Cardiac muscle cell (in vitro differentiated cells and primary cell): ENCODE results near the gene SIGLEC12. TPM values are rescaled to one million over a fixed set of nuclear protein-coding genes. Genes with fewer than 3 reads are reported as not detected.
A peak's percentile ranks its signal among the peaks of the same experiment; 100 is the strongest.

ENCODE experiments used
- DNase-seq, 2 donors: peaks; one replicate each; pipeline versions ENCODE4 v3.0.0 to v3.0.0-alpha.2; 2010 to 2017; ENCODE audit warnings: low read depth in 1 of 2, low spot score in 1 of 2
- H3K27ac ChIP-seq: fragments of 200-600 bp; sonication (generic); 2 replicates; pipeline ENCODE4 v1.5.1; 2016
- H3K27me3 ChIP-seq: fragments of 200-600 bp; sonication (generic); 2 replicates; pipeline ENCODE4 v1.6.0; 2016; ENCODE audit warnings: control low read depth
- H3K36me3 ChIP-seq: fragments of 200-600 bp; sonication (generic); 2 replicates; pipeline ENCODE4 v1.5.1; 2016; ENCODE audit warnings: control low read depth
- H3K4me1 ChIP-seq: fragments of 200-600 bp; sonication (generic); 2 replicates; pipeline ENCODE4 v1.8.1; 2017; ENCODE audit warnings: low read depth, mild to moderate bottlenecking, mixed run types
- H3K4me3 ChIP-seq: fragments of 200-600 bp; sonication (generic); 2 replicates; pipeline ENCODE4 v1.5.1; 2016; ENCODE audit warnings: mild to moderate bottlenecking
- H3K9me3 ChIP-seq: fragments of 200-600 bp; sonication (generic); 2 replicates; pipeline ENCODE4 v1.5.1; 2017; ENCODE audit warnings: low read depth, mild to moderate bottlenecking, control low read depth
- polyA plus RNA-seq: library from polyadenylated mRNA; unstranded; fragments of >200 nt; fragmentation: Nextera tagmentation; extraction: Ambion mirVana; gene quantifications from 2 replicates; pipeline ENCODE4 v1.2.1, GENCODE V29; 2016
- total RNA-seq: library from RNA; depleted of rRNA; stranded (reverse); fragments of >200 nt; gene quantifications from 2 replicates; pipeline ENCODE4 v1.2.3, GENCODE V29; 2016
- TF ChIP-seq, protein P1 (sequence below): IDR thresholded peaks from 2 replicates; pipeline ENCODE4 v1.5.1; 2012; ENCODE audit warnings: low read depth, mild to moderate bottlenecking, low read length

Gene SIGLEC12
- total and polyA plus RNA-seq, 2 experiments from 2014 or later: not detected

DNA sequence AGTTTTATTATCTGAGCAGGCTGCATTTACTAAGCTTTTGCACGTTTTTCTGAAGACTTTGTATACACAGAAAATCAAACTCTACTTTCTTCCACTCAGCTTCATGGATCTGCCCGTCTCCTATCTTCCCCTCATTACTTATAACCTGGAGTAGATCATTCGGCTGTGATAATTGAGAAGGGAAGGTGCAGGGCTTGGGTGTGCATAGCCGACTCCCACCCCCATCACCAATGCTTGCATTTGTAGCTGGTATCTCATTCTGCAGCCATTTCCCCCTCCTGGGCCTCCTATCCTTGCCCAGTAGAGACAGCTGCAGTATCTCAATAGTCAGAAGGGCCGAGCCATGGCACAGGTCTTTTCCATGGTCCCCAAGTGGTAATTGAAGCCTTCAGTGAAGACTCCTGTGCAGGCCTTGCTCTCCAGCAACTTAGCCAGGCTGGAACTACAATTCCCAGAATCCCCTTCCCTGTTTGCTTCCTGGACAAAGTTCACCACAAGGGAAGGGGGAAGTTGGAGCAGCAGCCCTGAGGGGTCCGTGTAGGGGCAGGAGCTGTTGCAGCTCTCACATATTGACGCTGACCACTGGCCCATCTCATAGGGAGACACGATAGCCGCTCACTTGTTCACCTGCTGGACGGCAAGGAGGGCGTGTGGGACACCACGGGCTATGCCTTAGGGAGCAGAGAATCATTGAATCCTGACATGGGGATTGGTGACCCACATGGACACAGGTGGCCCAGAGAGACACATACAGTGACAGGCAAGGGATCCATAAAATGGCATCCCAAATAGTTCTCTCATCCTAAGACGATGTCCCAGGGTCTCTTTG, 41.2 kb downstream of the SIGLEC12 start:
- no peak overlapping the region for H3K27ac ChIP-seq
- H3K27me3 ChIP-seq: no peaks in the 10 kb centered on the region
- TF ChIP-seq, protein P1, sequence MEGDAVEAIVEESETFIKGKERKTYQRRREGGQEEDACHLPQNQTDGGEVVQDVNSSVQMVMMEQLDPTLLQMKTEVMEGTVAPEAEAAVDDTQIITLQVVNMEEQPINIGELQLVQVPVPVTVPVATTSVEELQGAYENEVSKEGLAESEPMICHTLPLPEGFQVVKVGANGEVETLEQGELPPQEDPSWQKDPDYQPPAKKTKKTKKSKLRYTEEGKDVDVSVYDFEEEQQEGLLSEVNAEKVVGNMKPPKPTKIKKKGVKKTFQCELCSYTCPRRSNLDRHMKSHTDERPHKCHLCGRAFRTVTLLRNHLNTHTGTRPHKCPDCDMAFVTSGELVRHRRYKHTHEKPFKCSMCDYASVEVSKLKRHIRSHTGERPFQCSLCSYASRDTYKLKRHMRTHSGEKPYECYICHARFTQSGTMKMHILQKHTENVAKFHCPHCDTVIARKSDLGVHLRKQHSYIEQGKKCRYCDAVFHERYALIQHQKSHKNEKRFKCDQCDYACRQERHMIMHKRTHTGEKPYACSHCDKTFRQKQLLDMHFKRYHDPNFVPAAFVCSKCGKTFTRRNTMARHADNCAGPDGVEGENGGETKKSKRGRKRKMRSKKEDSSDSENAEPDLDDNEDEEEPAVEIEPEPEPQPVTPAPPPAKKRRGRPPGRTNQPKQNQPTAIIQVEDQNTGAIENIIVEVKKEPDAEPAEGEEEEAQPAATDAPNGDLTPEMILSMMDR: no peak
- no peaks in the 10 kb centered on the region for H3K4me1 ChIP-seq
- no peaks in the 10 kb centered on the region for H3K36me3 ChIP-seq
- peak in 1 of 2 donors; percentile 30 for DNase-seq
- no peak overlapping the region for H3K4me3 ChIP-seq
- H3K9me3 ChIP-seq: no peaks in the 10 kb centered on the region

DNA sequence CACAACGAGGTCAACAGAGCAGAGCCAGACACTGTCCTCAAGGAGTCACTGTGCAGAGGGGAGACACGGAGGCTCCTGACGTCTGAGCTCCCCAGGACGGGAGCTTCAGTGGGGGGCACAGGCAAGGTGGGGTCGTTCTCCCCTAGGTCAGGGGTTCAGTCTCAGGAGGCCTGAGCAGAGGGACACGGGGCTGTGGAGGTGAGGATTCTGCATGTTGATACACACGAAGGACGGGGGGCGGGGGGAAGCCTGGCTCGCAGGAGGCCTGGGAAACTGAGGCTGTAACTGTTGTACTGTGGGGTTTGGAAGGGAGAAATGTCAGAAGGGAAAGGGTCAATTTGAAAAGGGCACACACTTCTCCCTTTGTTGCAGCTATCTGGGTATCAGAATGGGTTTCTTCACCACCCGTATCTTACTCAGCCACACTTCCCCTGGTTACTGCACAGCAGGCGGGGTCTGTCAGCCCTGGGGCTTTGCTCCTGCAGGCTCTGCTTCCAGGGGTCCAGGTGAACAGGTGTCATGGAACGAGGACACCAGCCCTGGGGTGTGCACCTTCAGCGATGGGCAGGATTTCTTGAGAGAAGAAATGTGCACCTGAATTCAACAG, 42.6 kb downstream of the SIGLEC12 start:
- H3K4me1 ChIP-seq: no peaks in the 10 kb centered on the region
- no peak overlapping the region for H3K4me3 ChIP-seq
- no peaks in the 10 kb centered on the region for H3K9me3 ChIP-seq
- no peak overlapping the region for H3K27ac ChIP-seq
- DNase-seq: no peak
- no peaks in the 10 kb centered on the region for H3K36me3 ChIP-seq
- TF ChIP-seq, protein P1: no peak
- H3K27me3 ChIP-seq: no peaks in the 10 kb centered on the region

DNA sequence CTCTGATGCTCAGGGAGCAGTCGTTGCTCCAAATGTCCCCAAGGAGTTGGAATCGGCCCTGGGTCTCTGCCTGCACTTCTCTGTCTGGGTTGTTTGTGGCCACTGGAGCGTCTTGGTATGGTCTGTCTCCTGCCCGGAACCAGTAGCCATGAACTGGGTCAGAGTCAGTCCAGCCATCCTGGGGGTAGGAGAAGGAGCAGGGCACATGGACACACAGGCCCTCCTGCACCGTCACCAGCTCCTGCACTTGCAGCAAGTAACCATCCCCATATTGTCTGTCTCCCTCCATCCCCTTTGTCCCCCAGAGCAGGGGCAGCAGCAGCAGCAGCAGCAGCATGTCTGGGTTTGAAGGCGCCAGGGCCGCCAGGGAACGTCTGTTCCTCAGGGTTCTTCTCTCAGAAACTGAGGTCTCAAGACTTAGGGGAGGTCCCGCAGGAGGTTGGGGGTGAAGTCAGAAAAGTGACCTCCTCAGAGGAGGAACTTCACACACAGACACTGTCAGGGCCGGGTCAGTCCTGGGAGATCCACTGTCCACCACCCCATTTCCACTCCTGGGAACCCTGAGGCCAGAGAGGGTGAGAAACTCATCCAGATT, 43.5 kb downstream of the SIGLEC12 start, which contains the start of gene SIGLEC8:
SIGLEC8 (minus strand) TSS at position 404 of the 595 bp plus-strand sequence; CDS start at position 337, 67 bp downstream.
- Histone ChIP-seq H3K9me3 (no peaks in the 10 kb centered on the region), H3K27ac (no peak within 1 kb of the TSS), H3K4me3 (no peak within 1 kb of the TSS), H3K4me1 (no peaks in the 10 kb centered on the region), H3K27me3 (no peaks in the 10 kb centered on the region), H3K36me3 (no peaks in the 10 kb centered on the region)
- TF ChIP-seq, protein P1: no peak
- no peak for DNase-seq

DNA sequence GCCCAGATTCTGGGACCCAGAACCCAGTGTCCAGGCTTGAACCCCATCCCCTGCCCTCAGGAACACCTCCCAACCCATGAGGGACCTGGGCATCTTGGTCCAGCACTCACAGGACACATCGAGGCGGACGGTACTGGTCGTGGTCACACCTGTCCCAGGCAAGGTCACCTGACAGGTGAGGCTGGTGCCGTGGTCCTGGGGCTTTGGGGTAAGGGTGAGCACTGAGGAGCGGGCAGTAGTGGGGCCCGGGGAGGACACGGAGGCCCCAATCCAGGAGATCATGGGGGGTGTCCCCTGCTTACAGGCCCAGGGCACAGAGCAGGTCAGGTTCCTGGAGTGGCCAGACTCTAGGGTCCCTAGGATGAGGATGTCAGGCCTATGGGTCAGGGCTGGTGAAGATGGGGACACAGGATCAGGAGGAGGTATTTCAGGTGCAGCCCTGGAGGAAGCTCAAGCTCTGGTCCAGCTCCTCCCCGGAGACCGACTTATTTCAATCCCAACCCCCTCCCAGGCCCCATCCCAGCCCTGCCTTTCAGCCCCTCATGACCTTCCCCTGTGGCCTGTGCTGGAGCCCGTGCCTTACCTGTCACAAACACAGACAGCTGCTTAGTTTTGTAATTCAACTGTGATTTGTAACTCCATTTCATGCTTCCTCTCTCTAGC, 44.1 kb downstream of the SIGLEC12 start:
- Histone ChIP-seq H3K4me3 (no peak overlapping the region), H3K36me3 (no peaks in the 10 kb centered on the region), H3K27ac (no peak overlapping the region), H3K4me1 (no peaks in the 10 kb centered on the region), H3K27me3 (no peaks in the 10 kb centered on the region), H3K9me3 (no peaks in the 10 kb centered on the region)
- TF ChIP-seq, protein P1: no peak
- no peak for DNase-seq

DNA sequence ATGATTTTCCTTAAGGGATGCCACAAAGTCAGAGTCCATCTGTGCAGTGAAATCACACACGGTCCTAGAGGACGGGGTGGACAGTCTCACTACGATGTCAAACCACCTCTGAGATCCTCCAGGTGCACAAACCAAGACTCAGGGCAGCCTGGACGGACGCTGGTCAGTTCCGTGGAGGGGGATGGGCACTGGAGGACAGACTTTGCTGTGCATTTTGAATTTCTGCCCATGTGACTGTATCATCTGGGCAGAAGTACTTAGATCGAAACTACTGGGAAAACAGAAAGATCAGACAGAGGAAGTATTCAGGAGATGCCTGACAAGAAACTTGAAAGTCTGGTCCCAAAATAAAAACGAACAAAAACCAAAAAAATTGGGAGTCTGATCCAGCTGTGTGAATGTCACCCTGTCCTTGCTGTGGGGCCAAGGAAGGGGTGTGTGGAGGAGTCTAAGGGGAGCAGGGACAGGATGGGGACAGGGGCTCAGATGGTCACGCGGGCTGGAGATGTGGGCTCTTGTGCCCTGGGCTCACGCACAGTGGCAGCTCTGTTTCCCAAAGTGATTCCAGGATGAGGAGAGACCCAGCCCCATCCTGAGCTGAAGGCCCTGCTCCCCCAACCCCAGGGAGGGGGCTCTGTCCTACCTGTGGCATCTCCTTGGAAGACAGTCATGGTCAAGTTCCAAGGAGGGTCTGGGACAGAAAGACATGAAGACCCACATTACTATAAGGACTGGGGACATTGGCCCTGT, 44.9 kb downstream of the SIGLEC12 start:
- no peak for DNase-seq
- H3K4me1 ChIP-seq: no peaks in the 10 kb centered on the region
- no peaks in the 10 kb centered on the region for H3K9me3 ChIP-seq
- H3K36me3 ChIP-seq: no peaks in the 10 kb centered on the region
- TF ChIP-seq, protein P1: no peak
- no peak overlapping the region for H3K27ac ChIP-seq
- no peaks in the 10 kb centered on the region for H3K27me3 ChIP-seq
- H3K4me3 ChIP-seq: no peak overlapping the region
